H1 (cell line): ENCODE data around the gene LAMA3. TPM values are rescaled to one million over a fixed set of nuclear protein-coding genes. Genes with fewer than 3 reads are reported as not detected.
A peak's percentile ranks its signal among the peaks of the same experiment; 100 is the strongest.

Experiments used
- CTCF ChIA-PET: fragments of 300-600 bp; sonication (Branson Sonifier 250); formaldehyde crosslinking; loops from one replicate; lab custom pipeline; 2021; ENCODE audit not compliant: partially characterized antibody; lab: Charles Lee
- POLR2A ChIA-PET: fragments of 300-600 bp; sonication (Branson Sonifier 250); formaldehyde crosslinking; loops from one replicate; lab custom pipeline; 2021; ENCODE audit warnings: inconsistent platforms; ENCODE audit not compliant: partially characterized antibody; lab: Charles Lee
- DNase-seq, 2 experiments: peaks; one replicate each; pipeline versions ENCODE4 v3.0.0 to v3.0.0-alpha.2; 2010 to 2022; ENCODE audit warnings: low spot score in 2 of 2, low read depth in 1 of 2, mixed read lengths in 1 of 2
- FAIRE-seq: peaks from 2 replicates; lab custom pipeline; 2011; peaks lifted over from hg19 to GRCh38; lab: Jason Lieb, UNC
- H2AFZ ChIP-seq: 2 replicates; pipeline ENCODE4 v1.8.1; 2012; ENCODE audit warnings: low read length, inconsistent platforms
- H2AK5ac ChIP-seq: 2 replicates; pipeline ENCODE4 v1.6.1; 2013; ENCODE audit warnings: low read depth, low read length
- H2BK120ac ChIP-seq: replicated peaks from 2 replicates; pipeline ENCODE3; 2013; ENCODE audit warnings: low read depth, low read length, inconsistent platforms
- H2BK12ac ChIP-seq: 2 replicates; pipeline ENCODE4 v1.6.1; 2013; ENCODE audit warnings: low read depth, low read length
- H2BK15ac ChIP-seq: 2 replicates; pipeline ENCODE4 v1.6.1; 2013; ENCODE audit warnings: low read length
- H2BK20ac ChIP-seq: 2 replicates; pipeline ENCODE4 v1.6.1; 2013; ENCODE audit warnings: low read length
- H2BK5ac ChIP-seq: 2 replicates; pipeline ENCODE4 v1.6.1; 2013; ENCODE audit warnings: low read depth, low read length
- H3K14ac ChIP-seq: 2 replicates; pipeline ENCODE4 v1.6.1; 2013; ENCODE audit warnings: inconsistent platforms; ENCODE audit not compliant: insufficient read length
- H3K18ac ChIP-seq: 2 replicates; pipeline ENCODE4 v1.6.1; 2013; ENCODE audit warnings: low read length; ENCODE audit errors: extremely low read depth
- H3K23ac ChIP-seq: 2 replicates; pipeline ENCODE4 v1.6.1; 2013; ENCODE audit warnings: inconsistent platforms; ENCODE audit not compliant: insufficient read length
- H3K23me2 ChIP-seq: 2 replicates; pipeline ENCODE4 v1.6.1; 2013; ENCODE audit warnings: low read depth, low read length
- H3K27ac ChIP-seq: 2 replicates; pipeline ENCODE4 v1.6.1; 2011; ENCODE audit warnings: low read depth, low read length, inconsistent platforms
- H3K27me3 ChIP-seq, 4 experiments: replicated peaks in 1 of 4; 1 replicate in 1 of 4; 2 replicates in 3 of 4; pipeline versions ENCODE4 v1.6.1 to v1.8.1; 2011 to 2013; ENCODE audit warnings: low read length in 3 of 4, mild to moderate bottlenecking in 3 of 4, inconsistent platforms in 2 of 4, mixed read lengths in 2 of 4, moderate library complexity in 1 of 4; ENCODE audit not compliant: control insufficient read depth in 3 of 4, insufficient read depth in 3 of 4; ENCODE audit errors: extremely low read depth in 1 of 4
- H3K36me3 ChIP-seq, 4 experiments: 2 replicates each; pipeline versions ENCODE4 v1.6.1 to v1.8.1; 2011 to 2013; ENCODE audit warnings: mild to moderate bottlenecking in 4 of 4, low read length in 3 of 4, moderate library complexity in 2 of 4, control low read depth in 1 of 4, inconsistent platforms in 1 of 4; ENCODE audit not compliant: insufficient read depth in 4 of 4, control insufficient read depth in 2 of 4
- H3K4ac ChIP-seq: replicated peaks from 2 replicates; pipeline ENCODE3; 2013; ENCODE audit warnings: low read length, low read depth, mixed read lengths, inconsistent platforms; ENCODE audit not compliant: insufficient read length
- H3K4me1 ChIP-seq, 4 experiments: replicated peaks in 1 of 4; 1 replicate in 1 of 4; 2 replicates in 3 of 4; pipeline versions ENCODE4 v1.6.1 to v1.8.1; 2011 to 2013; ENCODE audit warnings: low read length in 3 of 4, inconsistent platforms in 2 of 4, mixed read lengths in 1 of 4; ENCODE audit not compliant: insufficient read depth in 4 of 4, control insufficient read depth in 3 of 4
- H3K4me2 ChIP-seq, 2 experiments: 2 replicates each; pipeline versions ENCODE4 v1.6.1 to v1.8.1; 2011 to 2013; ENCODE audit warnings: low read depth in 2 of 2, low read length in 2 of 2, control low read depth in 1 of 2, inconsistent platforms in 1 of 2, mild to moderate bottlenecking in 1 of 2; ENCODE audit not compliant: insufficient read depth in 1 of 2
- H3K4me3 ChIP-seq, 4 experiments: fragments of 200-600, 300-600 bp in 1 of 4; sonication (generic), shearing (Covaris generic), sonication (Bioruptor Twin) in 1 of 4; 2 replicates each; pipeline versions ENCODE4 v1.5.1 to v1.8.1; 2011 to 2016; ENCODE audit warnings: low read length in 4 of 4, low read depth in 3 of 4, control low read depth in 2 of 4, inconsistent platforms in 2 of 4, mild to moderate bottlenecking in 2 of 4, mixed read lengths in 1 of 4, moderate library complexity in 1 of 4; ENCODE audit not compliant: insufficient read depth in 2 of 4; ENCODE audit errors: extremely low read depth in 1 of 4
- H3K56ac ChIP-seq: replicated peaks from 2 replicates; pipeline ENCODE3; 2013; ENCODE audit warnings: low read depth, mild to moderate bottlenecking, mixed read lengths, low read length, inconsistent platforms; ENCODE audit not compliant: insufficient read length
- H3K79me1 ChIP-seq: 2 replicates; pipeline ENCODE4 v1.6.1; 2013; ENCODE audit warnings: low read depth, low read length, control low read depth
- H3K79me2 ChIP-seq, 2 experiments: 2 replicates each; pipeline versions ENCODE4 v1.6.1 to v1.8.1; 2012 to 2013; ENCODE audit warnings: low read length in 2 of 2, mild to moderate bottlenecking in 2 of 2, inconsistent platforms in 1 of 2; ENCODE audit not compliant: insufficient read depth in 2 of 2, control insufficient read depth in 1 of 2
- H3K9ac ChIP-seq, 4 experiments: replicated peaks in 1 of 4; 1 replicate in 1 of 4; 2 replicates in 3 of 4; pipeline versions ENCODE4 v1.6.1 to v1.8.1; 2011 to 2013; ENCODE audit warnings: low read depth in 3 of 4, low read length in 3 of 4, control low read depth in 2 of 4, mild to moderate bottlenecking in 2 of 4, moderate library complexity in 2 of 4, inconsistent platforms in 1 of 4; ENCODE audit errors: extremely low read depth in 1 of 4
- H3K9me3 ChIP-seq, 2 experiments: 2 replicates each; pipeline versions ENCODE4 v1.6.1 to v1.8.1; 2012 to 2013; ENCODE audit warnings: mild to moderate bottlenecking in 2 of 2, moderate library complexity in 2 of 2, control low read depth in 1 of 2, inconsistent platforms in 1 of 2, low read depth in 1 of 2, low read length in 1 of 2, mixed read lengths in 1 of 2; ENCODE audit not compliant: insufficient read depth in 2 of 2
- H4K20me1 ChIP-seq, 2 experiments: replicated peaks in 1 of 2; 2 replicates each; pipeline versions ENCODE3 to v1.8.1; 2011 to 2013; ENCODE audit warnings: inconsistent platforms in 2 of 2, low read length in 2 of 2, mild to moderate bottlenecking in 1 of 2; ENCODE audit not compliant: insufficient read depth in 2 of 2, control insufficient read depth in 1 of 2
- H4K5ac ChIP-seq: 2 replicates; pipeline ENCODE4 v1.6.1; 2013; ENCODE audit warnings: low read length, low read depth, mixed read lengths, inconsistent platforms; ENCODE audit not compliant: insufficient read length
- H4K8ac ChIP-seq: 2 replicates; pipeline ENCODE4 v1.8.0; 2013; ENCODE audit warnings: mild to moderate bottlenecking, moderate library complexity, low read length, inconsistent platforms; ENCODE audit not compliant: insufficient read depth; ENCODE audit errors: extremely low read depth
- H4K91ac ChIP-seq: replicated peaks from 2 replicates; pipeline ENCODE3; 2013; ENCODE audit warnings: low read length, mixed read lengths, inconsistent platforms; ENCODE audit not compliant: insufficient read length
- ATF2 ChIP-seq: IDR thresholded peaks from 2 replicates; pipeline ENCODE4 v1.6.1; 2012; ENCODE audit warnings: low read length, inconsistent platforms
- E2F6 ChIP-seq: IDR thresholded peaks from 2 replicates; pipeline ENCODE4 v1.6.1; 2012; ENCODE audit warnings: inconsistent platforms
- EZH2 ChIP-seq: fragments of 200-600 bp; sonication (generic); IDR thresholded peaks from 2 replicates; pipeline ENCODE4 v1.7.1; 2012; ENCODE audit warnings: low read depth, mild to moderate bottlenecking, moderate library complexity, low read length, inconsistent platforms; ENCODE audit not compliant: severe bottlenecking
- HDAC6 ChIP-seq: IDR thresholded peaks from one replicate; pipeline ENCODE4 v1.7.1; 2012; ENCODE audit warnings: low read depth, mild to moderate bottlenecking, inconsistent platforms, low read length, moderate library complexity
- RBBP5 ChIP-seq: IDR thresholded peaks from 2 replicates; pipeline ENCODE4 v1.7.1; 2012; ENCODE audit warnings: low read depth, mild to moderate bottlenecking, inconsistent platforms, low read length, moderate library complexity, borderline replicate concordance
- RFX5 ChIP-seq: IDR thresholded peaks from 2 replicates; pipeline ENCODE4 v1.6.1; 2011; ENCODE audit warnings: low read depth, low read length, improper control_type of control experiment, borderline replicate concordance
- SIX5 ChIP-seq: IDR thresholded peaks from 2 replicates; pipeline ENCODE4 v1.6.1; 2011; ENCODE audit warnings: mild to moderate bottlenecking, low read depth, low read length
- SP2 ChIP-seq: IDR thresholded peaks from 2 replicates; pipeline ENCODE4 v1.6.1; 2012; ENCODE audit warnings: mild to moderate bottlenecking, low read length, inconsistent platforms
- SP4 ChIP-seq: IDR thresholded peaks from 2 replicates; pipeline ENCODE4 v1.6.1; 2012; ENCODE audit warnings: low read length, inconsistent platforms
- SUZ12 ChIP-seq: fragments of 200-600 bp; sonication (generic); IDR thresholded peaks from 2 replicates; pipeline ENCODE4 v1.6.1; 2012; ENCODE audit warnings: mild to moderate bottlenecking, inconsistent platforms, low read length, moderate library complexity, mixed read lengths
- TAF7 ChIP-seq: optimal IDR thresholded peaks from 2 replicates; pipeline ENCODE3; 2011; ENCODE audit warnings: low read depth, mild to moderate bottlenecking, inconsistent platforms, low read length, moderate library complexity, borderline replicate concordance
- WGBS, 2 experiments: shearing (Covaris generic) in 1 of 2; methylation state at CpG; one replicate each; pipeline versions ENCODE4 v1.1.6 to v1.1.7; 2013 to 2015; ENCODE audit warnings: low lambda C conversion rate in 2 of 2, mixed read lengths in 2 of 2, inconsistent platforms in 1 of 2, low coverage in 1 of 2, missing lambda C conversion rate in 1 of 2; ENCODE audit not compliant: insufficient replicate concordance in 2 of 2, insufficient coverage in 1 of 2, insufficient read length in 1 of 2; ENCODE audit errors: extremely low coverage in 1 of 2, missing lambda C conversion rate in 1 of 2; 5-methylcytosine and 5-hydroxymethylcytosine counted together
- polyA plus RNA-seq, 7 experiments: library from polyadenylated mRNA; depleted of rRNA in 3 of 7; stranded (reverse) in 5 of 7; unstranded in 2 of 7; fragments of >200 nt in 5 of 7; fragments of 200-250 nt in 2 of 7; gene quantifications; 1 replicate in 5 of 7; 2 replicates in 1 of 7; 4 replicates in 1 of 7; pipeline versions ENCODE4 v1.2.1 to v1.2.3, GENCODE V29; 2011 to 2013; ENCODE audit warnings: missing spikeins in 2 of 7, mixed read lengths in 2 of 7
- total RNA-seq: library from RNA; stranded (reverse); fragmentation: NEBNext Ultra II Directional; extraction: Animal tissue kit (Norgen Biotek cat#: 25700); gene quantifications from 2 replicates; pipeline ENCODE4 v1.2.1, GENCODE V29; 2021

The LAMA3 gene
- total and polyA plus RNA-seq, 2 of the 8 experiments (the other 6 are each of a cell fraction or from before 2014, with no cell fraction given) = 0.76 to 5.0 TPM

GRCh38 chr18:23950644-23951043 is 261.4 kb downstream of the LAMA3 start:
- Histone ChIP-seq H2BK15ac (no peak overlapping the region), H4K20me1 (no peaks in the 10 kb centered on the region), H2BK20ac (no peak overlapping the region), H3K27ac (no peak overlapping the region), H3K4ac (no peak overlapping the region), H3K9me3 (no peaks in the 10 kb centered on the region), H3K23ac (no peak overlapping the region), H3K14ac (no peak overlapping the region), H2BK120ac (no peak overlapping the region), H3K18ac (no peak overlapping the region), H3K79me2 (no peaks in the 10 kb centered on the region), H3K4me3 (no peak overlapping the region; a peak in 1 of 8 replicates), H3K9ac (no peak overlapping the region), H2AFZ (no peak overlapping the region), H3K4me1 (peaks cover 0 to 12% (median 6%) of the 10 kb centered on the region in 4 experiments; a peak in 6 of 7 replicates), H3K4me2 (peak overlapping the region in 1 of 2 experiments; percentile 30; a peak in 1 of 4 replicates), H4K91ac (no peak overlapping the region), H2AK5ac (no peak overlapping the region; the same call in 1 of the 2 replicates), H2BK5ac (peak overlapping the region; percentile 97), H4K5ac (no peak overlapping the region), H3K79me1 (no peaks in the 10 kb centered on the region), H3K23me2 (no peaks in the 10 kb centered on the region; the same call in 1 of the 2 replicates), H3K36me3 (no peaks in the 10 kb centered on the region), H3K56ac (no peak overlapping the region), H3K27me3 (no peaks in the 10 kb centered on the region), H4K8ac (no peak overlapping the region), H2BK12ac (peak overlapping the region; percentile 82; the same call in 1 of the 2 replicates)
- POLR2A ChIA-PET = interaction anchor here (1.1 to 3.0 kb wide), 4 partner anchors 9 to 188 kb away, joined by 4 to 18 read pairs (median 10); partner anchors contain the start of genes CABYR and TTC39C
- WGBS, 2 experiments = 65% methylated on average over 3 of the region's 3 CpGs; no CpG with 5 or more reads in 1 of the 2 experiments
- DNase-seq (no peak), FAIRE-seq (no peak)
- CTCF ChIA-PET = interaction anchor here (0.7 to 2.4 kb wide), 5 partner anchors 8 to 169 kb away, joined by 3 to 11 read pairs (median 6); no protein-coding TSS in a partner anchor
- TF ChIP-seq E2F6 (no peak), ATF2 (no peak), SIX5 (no peak), TAF7 (no peak), SP2 (no peak), SUZ12 (no peak), HDAC6 (no peak), SP4 (no peak), RBBP5 (no peak), RFX5 (no peak), EZH2 (no peak)
